ENCODE data around the gene SNORC. TPM values are rescaled to one million over a fixed set of nuclear protein-coding genes. Genes with fewer than 3 reads are reported as not detected.

SNORC gene
- total and polyA plus RNA-seq, 12 donors, result 0.35 to 12.5 (median 2.1) TPM; not detected in 1

DNA sequence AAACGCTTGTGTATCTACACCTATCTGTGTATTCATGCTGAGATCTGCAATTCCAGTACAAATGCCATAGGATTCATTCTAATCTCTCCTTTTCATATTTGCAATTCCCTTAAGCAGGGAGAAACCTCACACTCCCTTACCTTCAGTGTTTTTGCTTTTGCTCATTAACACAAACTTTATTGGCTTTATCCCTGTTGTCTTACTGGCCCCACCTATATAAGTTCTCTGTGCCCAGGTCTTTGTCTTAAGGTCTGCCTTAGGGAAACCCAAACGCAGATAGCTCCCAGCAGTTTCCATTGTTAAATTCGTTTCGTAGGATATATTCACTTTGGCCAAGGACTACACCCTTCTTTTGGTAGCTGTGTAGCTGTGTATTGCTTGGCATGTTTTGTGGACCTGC lies 4.0 kb upstream of the SNORC start:
- intact Hi-C loops (cut with DNase I), result no loop called here
- Histone ChIP-seq H3K27me3 (no peaks in the 10 kb centered on the region), H3K4me3 (no peak overlapping the region), H3K9me3 (replicated peaks in 1 of 3) (no peaks in the 10 kb centered on the region), H3K36me3 (replicated peaks in 1 of 2) (no peaks in the 10 kb centered on the region), H3K27ac (no peak overlapping the region), H3K4me1 (replicated peaks in 1 of 2) (no peaks in the 10 kb centered on the region)
- DNase-seq, result no peak
- no peak for TF ChIP-seq POLR2A (IDR thresholded peaks at IDR 0.05)
- TF ChIP-seq, protein P1, sequence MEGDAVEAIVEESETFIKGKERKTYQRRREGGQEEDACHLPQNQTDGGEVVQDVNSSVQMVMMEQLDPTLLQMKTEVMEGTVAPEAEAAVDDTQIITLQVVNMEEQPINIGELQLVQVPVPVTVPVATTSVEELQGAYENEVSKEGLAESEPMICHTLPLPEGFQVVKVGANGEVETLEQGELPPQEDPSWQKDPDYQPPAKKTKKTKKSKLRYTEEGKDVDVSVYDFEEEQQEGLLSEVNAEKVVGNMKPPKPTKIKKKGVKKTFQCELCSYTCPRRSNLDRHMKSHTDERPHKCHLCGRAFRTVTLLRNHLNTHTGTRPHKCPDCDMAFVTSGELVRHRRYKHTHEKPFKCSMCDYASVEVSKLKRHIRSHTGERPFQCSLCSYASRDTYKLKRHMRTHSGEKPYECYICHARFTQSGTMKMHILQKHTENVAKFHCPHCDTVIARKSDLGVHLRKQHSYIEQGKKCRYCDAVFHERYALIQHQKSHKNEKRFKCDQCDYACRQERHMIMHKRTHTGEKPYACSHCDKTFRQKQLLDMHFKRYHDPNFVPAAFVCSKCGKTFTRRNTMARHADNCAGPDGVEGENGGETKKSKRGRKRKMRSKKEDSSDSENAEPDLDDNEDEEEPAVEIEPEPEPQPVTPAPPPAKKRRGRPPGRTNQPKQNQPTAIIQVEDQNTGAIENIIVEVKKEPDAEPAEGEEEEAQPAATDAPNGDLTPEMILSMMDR (IDR thresholded peaks at IDR 0.05), result no peak
- WGBS, 4 donors, result 87 to 95% (median 91%) methylated on average over 4 of the region's 4 CpGs

DNA sequence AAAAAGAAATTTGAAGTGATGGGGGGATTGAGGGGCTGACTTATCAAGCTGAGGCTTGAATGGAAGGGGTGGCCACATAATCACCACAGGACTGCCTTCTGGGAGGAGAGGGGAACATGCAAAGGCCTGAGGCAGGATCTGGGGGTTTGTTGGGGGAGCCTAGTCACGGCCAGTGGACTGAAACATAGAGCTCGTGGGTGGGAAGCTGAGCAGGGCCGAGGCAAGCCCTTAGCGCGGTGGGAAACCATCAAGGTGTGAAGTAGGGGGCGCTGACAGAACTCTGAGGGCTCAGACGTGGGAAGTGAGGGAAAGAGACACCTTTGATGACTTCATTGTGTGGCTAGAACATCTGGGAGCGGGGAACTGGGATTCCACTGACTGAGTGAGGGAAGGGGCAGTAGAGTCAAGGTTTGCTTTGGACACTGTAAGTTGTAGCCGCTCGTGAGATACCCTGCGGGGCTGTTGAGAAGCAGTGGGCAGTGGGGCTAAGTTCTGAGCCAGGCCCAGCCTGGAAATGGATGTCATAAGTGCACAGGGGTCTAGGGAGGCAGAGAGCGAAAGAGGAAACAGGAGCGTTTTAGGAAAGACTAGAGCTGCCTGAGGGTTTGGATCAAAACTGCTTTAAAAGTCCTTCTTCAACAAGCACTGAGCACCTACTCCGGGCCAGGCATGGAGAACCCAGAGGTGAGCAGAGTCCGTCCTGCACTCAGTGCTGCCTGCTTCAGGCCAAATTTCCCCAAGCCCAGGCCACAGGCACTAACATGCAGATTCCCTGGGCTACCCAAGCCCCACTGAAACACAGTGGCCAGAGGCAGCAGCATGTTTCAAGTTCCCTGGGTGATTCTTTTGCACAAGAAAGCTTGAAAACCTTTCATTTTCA lies 686 bp upstream of the SNORC start:
- no peaks in the 10 kb centered on the region for H3K36me3 ChIP-seq (replicated peaks in 1 of 2)
- no peak overlapping the region for H3K27ac ChIP-seq
- H3K4me3 ChIP-seq, result no peak overlapping the region
- DNase-seq, result peak in 2 of 7 donors; percentile 16 to 39
- intact Hi-C loops (cut with DNase I), result no loop called here
- TF ChIP-seq, protein P1 (IDR thresholded peaks at IDR 0.05), result no peak
- no peak for TF ChIP-seq POLR2A (IDR thresholded peaks at IDR 0.05)
- WGBS, 4 donors, result 70 to 76% (median 73%) methylated on average over 15 of the region's 15 CpGs
- no peaks in the 10 kb centered on the region for H3K27me3 ChIP-seq
- H3K4me1 ChIP-seq (replicated peaks in 1 of 2), result no peaks in the 10 kb centered on the region
- no peaks in the 10 kb centered on the region for H3K9me3 ChIP-seq (replicated peaks in 1 of 3)

DNA sequence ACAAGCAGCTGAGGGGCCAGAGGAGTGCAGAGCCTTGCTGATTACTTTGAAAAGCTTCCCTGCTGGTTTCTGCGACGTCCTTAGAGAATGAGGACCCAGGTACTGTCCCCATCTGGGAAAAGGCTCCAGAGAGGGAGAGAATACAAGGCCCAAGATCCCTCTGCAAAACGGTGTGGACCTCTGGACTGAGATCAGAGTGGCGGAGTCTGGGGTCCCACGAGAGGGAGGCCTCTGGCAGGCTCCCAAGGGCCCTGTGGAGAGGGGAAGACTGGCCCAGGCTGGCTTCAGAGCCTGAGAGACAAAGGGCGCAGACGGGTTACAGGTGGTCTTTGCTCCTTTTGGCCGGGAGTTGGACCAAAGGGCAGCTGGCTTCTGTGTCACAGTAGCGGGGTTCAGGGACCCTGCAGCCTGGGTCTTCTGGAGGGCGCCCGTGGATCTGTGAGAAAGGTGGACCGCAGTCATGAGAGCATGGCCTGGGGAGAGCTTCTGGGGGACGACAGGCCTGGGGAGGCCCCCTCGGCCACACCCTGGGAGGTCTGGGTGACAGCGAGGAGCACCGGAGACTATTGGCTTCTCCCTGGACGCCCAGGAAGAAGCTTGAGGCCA lies 805 bp downstream of the SNORC start:
- Histone ChIP-seq H3K27me3 (no peaks in the 10 kb centered on the region), H3K4me3 (no peak overlapping the region), H3K36me3 (replicated peaks in 1 of 2) (no peaks in the 10 kb centered on the region), H3K4me1 (replicated peaks in 1 of 2) (peaks cover 3 to 5% of the 10 kb centered on the region in 2 donors), H3K27ac (no peak overlapping the region), H3K9me3 (replicated peaks in 1 of 3) (no peaks in the 10 kb centered on the region)
- DNase-seq, result peak in 2 of 7 donors; percentile 12 to 46
- 76 to 89% (median 84%) methylated on average over 12 to 17 of the region's 17 CpGs for WGBS, 4 donors
- TF ChIP-seq, protein P1 (IDR thresholded peaks at IDR 0.05), result no peak
- TF ChIP-seq POLR2A (IDR thresholded peaks at IDR 0.05), result no peak
- intact Hi-C loops (cut with DNase I), result no loop called here

DNA sequence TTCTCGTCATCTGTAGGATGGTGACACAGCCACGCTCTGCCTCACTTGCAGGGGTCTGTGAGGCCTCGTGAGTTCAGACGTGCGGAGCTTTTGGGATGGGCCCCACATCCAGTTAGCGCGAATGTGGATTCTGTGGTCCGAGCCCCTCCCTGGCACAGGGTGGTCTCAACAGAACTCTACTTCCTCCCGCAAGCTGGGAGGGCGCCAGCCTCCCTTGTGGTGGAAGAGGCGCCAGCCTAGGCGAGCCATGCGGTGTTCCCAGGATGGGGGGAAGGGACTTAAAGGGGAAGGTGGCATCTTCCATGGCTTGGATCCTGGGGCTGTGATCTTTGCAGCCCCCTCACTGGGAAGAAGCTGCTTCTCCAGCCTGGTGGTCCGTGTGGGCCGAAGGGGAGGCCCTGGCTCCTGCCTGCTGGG lies 1.4 kb downstream of the SNORC start:
- intact Hi-C loops (cut with DNase I), result no loop called here
- peak in 2 of 7 donors; percentile 18 to 39 for DNase-seq
- TF ChIP-seq, protein P1 (IDR thresholded peaks at IDR 0.05), result no peak
- no peak for TF ChIP-seq POLR2A (IDR thresholded peaks at IDR 0.05)
- 75 to 93% (median 85%) methylated on average over 6 to 15 of the region's 15 CpGs for WGBS, 4 donors
- no peaks in the 10 kb centered on the region for H3K27me3 ChIP-seq
- no peaks in the 10 kb centered on the region for H3K9me3 ChIP-seq (replicated peaks in 1 of 3)
- H3K4me1 ChIP-seq (replicated peaks in 1 of 2), result peaks cover 4 to 5% of the 10 kb centered on the region in 2 donors
- H3K4me3 ChIP-seq, result no peak overlapping the region
- no peaks in the 10 kb centered on the region for H3K36me3 ChIP-seq (replicated peaks in 1 of 2)
- no peak overlapping the region for H3K27ac ChIP-seq

Measured in adrenal gland (tissue), 12 donors.